ENCODE measurements around the gene C9orf85.

DNA sequence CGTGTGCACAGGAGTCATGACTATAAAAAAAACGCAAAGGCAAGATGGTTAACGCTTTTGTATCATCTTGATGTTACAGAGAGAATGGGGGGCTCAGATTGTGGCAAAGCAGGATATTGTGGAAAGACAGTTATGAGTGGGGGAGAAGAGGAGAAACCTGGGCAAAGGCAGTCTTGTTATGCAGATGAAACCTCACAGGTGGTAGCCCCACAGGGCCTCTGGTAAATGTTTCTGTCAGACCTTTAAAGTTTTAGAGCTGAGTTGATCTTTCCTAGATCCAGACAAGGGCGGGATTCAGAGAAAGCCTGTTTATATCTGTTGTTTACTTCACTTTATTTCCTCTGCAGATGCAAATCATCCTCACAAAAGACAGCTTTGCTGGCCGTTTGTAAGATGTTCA, 55.2 kb downstream of the C9orf85 start:
- TF ChIP-seq, protein P1, sequence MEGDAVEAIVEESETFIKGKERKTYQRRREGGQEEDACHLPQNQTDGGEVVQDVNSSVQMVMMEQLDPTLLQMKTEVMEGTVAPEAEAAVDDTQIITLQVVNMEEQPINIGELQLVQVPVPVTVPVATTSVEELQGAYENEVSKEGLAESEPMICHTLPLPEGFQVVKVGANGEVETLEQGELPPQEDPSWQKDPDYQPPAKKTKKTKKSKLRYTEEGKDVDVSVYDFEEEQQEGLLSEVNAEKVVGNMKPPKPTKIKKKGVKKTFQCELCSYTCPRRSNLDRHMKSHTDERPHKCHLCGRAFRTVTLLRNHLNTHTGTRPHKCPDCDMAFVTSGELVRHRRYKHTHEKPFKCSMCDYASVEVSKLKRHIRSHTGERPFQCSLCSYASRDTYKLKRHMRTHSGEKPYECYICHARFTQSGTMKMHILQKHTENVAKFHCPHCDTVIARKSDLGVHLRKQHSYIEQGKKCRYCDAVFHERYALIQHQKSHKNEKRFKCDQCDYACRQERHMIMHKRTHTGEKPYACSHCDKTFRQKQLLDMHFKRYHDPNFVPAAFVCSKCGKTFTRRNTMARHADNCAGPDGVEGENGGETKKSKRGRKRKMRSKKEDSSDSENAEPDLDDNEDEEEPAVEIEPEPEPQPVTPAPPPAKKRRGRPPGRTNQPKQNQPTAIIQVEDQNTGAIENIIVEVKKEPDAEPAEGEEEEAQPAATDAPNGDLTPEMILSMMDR (IDR thresholded peaks at IDR 0.05): no peak
- TF ChIP-seq POLR2A (IDR thresholded peaks at IDR 0.05): no peak

Measured in testis (tissue), 2 donors.